GM21717 (cell line): Measurements from ENCODE around the gene SCEL.

Experiments used
- ATAC-seq: cut with Tn5 transposase; IDR thresholded peaks from one replicate; pipeline ENCODE4 v1.9.1; 2021; ENCODE audit warnings: mild to moderate bottlenecking, moderate library complexity; ENCODE audit not compliant: unreplicated experiment

The SCEL gene

GRCh38 chr13:77519808-77520207 lies 15.7 kb upstream of the SCEL start:
- no peak for ATAC-seq

GRCh38 chr13:77521194-77521593 lies 14.3 kb upstream of the SCEL start:
- ATAC-seq = no peak

GRCh38 chr13:77521595-77522367 lies 13.7 kb upstream of the SCEL start:
- ATAC-seq = no peak

GRCh38 chr13:77522444-77522843 lies 13.1 kb upstream of the SCEL start:
- no peak for ATAC-seq

- no peak for ATAC-seq
Measured at GRCh38 chr13:77523386-77523785, 12.1 kb upstream of the SCEL start.

- ATAC-seq = no peak
Measured at GRCh38 chr13:77523834-77524728, 11.4 kb upstream of the SCEL start.

GRCh38 chr13:77528414-77528813 lies 7.1 kb upstream of the SCEL start:
- no peak for ATAC-seq

GRCh38 chr13:77528834-77529500 lies 6.5 kb upstream of the SCEL start:
- ATAC-seq = no peak

- no peak for ATAC-seq
Measured at GRCh38 chr13:77529501-77529840, 6.0 kb upstream of the SCEL start.

- no peak for ATAC-seq
Measured at GRCh38 chr13:77530875-77531274, 4.6 kb upstream of the SCEL start.

GRCh38 chr13:77532983-77533382 lies 2.5 kb upstream of the SCEL start:
- ATAC-seq = no peak

GRCh38 chr13:77533875-77534788 lies 1.4 kb upstream of the SCEL start:
- no peak for ATAC-seq

- no peak for ATAC-seq
Measured at GRCh38 chr13:77536358-77536757, 852 bp downstream of the SCEL start.

GRCh38 chr13:77537289-77537919 lies 1.9 kb downstream of the SCEL start:
- ATAC-seq = no peak

- no peak for ATAC-seq
Measured at GRCh38 chr13:77543711-77544110, 8.2 kb downstream of the SCEL start.

GRCh38 chr13:77544355-77544754 lies 8.8 kb downstream of the SCEL start:
- no peak for ATAC-seq

- ATAC-seq = peak; percentile 61
Measured at GRCh38 chr13:77544758-77545338, 9.3 kb downstream of the SCEL start.

- ATAC-seq = no peak
Measured at GRCh38 chr13:77545626-77546412, 10.3 kb downstream of the SCEL start.

GRCh38 chr13:77548095-77548494 lies 12.6 kb downstream of the SCEL start:
- no peak for ATAC-seq
